Activated CD8-positive, alpha-beta T cell treated with anti-CD3 and anti-CD28 coated beads for 36 hours (primary cell): ENCODE results near the gene EGFR. TPM values are rescaled to one million over a fixed set of nuclear protein-coding genes. Genes with fewer than 3 reads are reported as not detected.

ENCODE experiments used
- ATAC-seq: fragments of 200-7000 bp; cut with Tn5 transposase; one replicate; pipeline ENCODE4 v1.10.0; 2021; ENCODE audit warnings: mild to moderate bottlenecking, moderate library complexity
- CTCF ChIA-PET: fragments of 350-600 bp; sonication (Branson Sonifier 250); formaldehyde crosslinking; loops from one replicate; lab custom pipeline; 2021; ENCODE audit warnings: antibody characterized with exemption; lab: Charles Lee
- POLR2A ChIA-PET: fragments of 350-600 bp; sonication (Branson Sonifier 250); formaldehyde crosslinking; loops from one replicate; lab custom pipeline; 2021; ENCODE audit warnings: antibody characterized with exemption; lab: Charles Lee
- DNase-seq: peaks from one replicate; pipeline ENCODE4 v3.0.0-alpha.2; 2020
- H3K27ac Mint-ChIP-seq: one replicate; pipeline ENCODE4 v1.8.0; 2021; ENCODE audit warnings: mild to moderate bottlenecking, mixed read lengths
- H3K27me3 Mint-ChIP-seq: one replicate; pipeline ENCODE4 v1.8.0; 2021; ENCODE audit warnings: mixed read lengths
- H3K36me3 Mint-ChIP-seq: one replicate; pipeline ENCODE4 v1.8.0; 2021; ENCODE audit warnings: low read depth, mixed read lengths
- H3K4me1 Mint-ChIP-seq: one replicate; pipeline ENCODE4 v1.8.0; 2021; ENCODE audit warnings: low read depth, mixed read lengths
- H3K4me3 Mint-ChIP-seq: one replicate; pipeline ENCODE4 v1.8.0; 2021; ENCODE audit warnings: mild to moderate bottlenecking, moderate library complexity, mixed read lengths
- H3K9me3 Mint-ChIP-seq: one replicate; pipeline ENCODE4 v1.8.0; 2021; ENCODE audit warnings: mixed read lengths
- CTCF ChIP-seq: fragments of 200-600 bp; IDR thresholded peaks from one replicate; pipeline ENCODE4 v1.8.0; 2022; ENCODE audit warnings: antibody characterized with exemption, mild to moderate bottlenecking
- intact Hi-C: fragments of 100-400 bp; cut with micrococcal nuclease; formaldehyde crosslinking; loops from one replicate; pipeline ENCODE4 v1.10.0; 2022
- total RNA-seq, 2 experiments: library from RNA; stranded (reverse); gene quantifications; one replicate each; pipeline ENCODE4 v1.2.3, GENCODE V29; 2021

The EGFR gene
- total RNA-seq, 2 experiments from 2014 or later = not detected

- no peak overlapping the region for H3K27ac Mint-ChIP-seq
- CTCF ChIA-PET = no interaction called here
- H3K4me3 Mint-ChIP-seq = no peak overlapping the region
- H3K9me3 Mint-ChIP-seq = no peaks in the 10 kb centered on the region
- POLR2A ChIA-PET = no interaction called here
- ATAC-seq (no peak), DNase-seq (no peak)
- intact Hi-C loops = no loop called here
- no peaks in the 10 kb centered on the region for H3K36me3 Mint-ChIP-seq
- H3K4me1 Mint-ChIP-seq = no peaks in the 10 kb centered on the region
- TF ChIP-seq CTCF = no peak
- H3K27me3 Mint-ChIP-seq = peaks cover 6% of the 10 kb centered on the region
These were observed 220.6 kb downstream of the EGFR start for GRCh38 chr7:55239406-55239805.

- intact Hi-C loops = no loop called here
- CTCF ChIA-PET = no interaction called here
- peaks cover 9% of the 10 kb centered on the region for H3K27me3 Mint-ChIP-seq
These were observed 221.8 kb downstream of the EGFR start for GRCh38 chr7:55240418-55241142.

DNA sequence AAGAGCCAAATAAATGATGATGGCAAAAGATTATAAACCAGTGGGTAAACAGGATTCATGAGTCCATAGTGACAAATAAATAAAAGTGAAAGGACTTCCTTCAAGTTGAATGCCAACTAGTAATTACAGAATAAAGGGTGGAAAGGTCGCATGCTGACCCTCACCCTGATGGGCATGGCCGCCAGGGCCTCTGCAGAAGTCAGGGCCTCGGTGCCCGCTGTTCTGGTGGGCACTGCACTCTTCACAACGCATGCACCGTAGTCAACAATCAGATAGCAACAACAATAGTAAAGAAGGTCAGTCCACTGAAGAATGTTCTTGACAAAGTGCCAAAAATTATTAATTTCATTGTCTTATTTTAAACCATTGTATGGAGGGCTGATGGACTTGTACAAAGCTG is 223.1 kb downstream of the EGFR start:
- intact Hi-C loops = no loop called here
- H3K36me3 Mint-ChIP-seq = no peaks in the 10 kb centered on the region
- POLR2A ChIA-PET = no interaction called here
- no peaks in the 10 kb centered on the region for H3K4me1 Mint-ChIP-seq
- no peak for TF ChIP-seq CTCF
- H3K4me3 Mint-ChIP-seq = no peak overlapping the region
- CTCF ChIA-PET = interaction anchor here (1.4 kb wide), 1 partner anchor 14 kb away, joined by 4 read pairs; no protein-coding TSS in a partner anchor
- DNase-seq (no peak), ATAC-seq (no peak)
- H3K27ac Mint-ChIP-seq = no peak overlapping the region
- H3K9me3 Mint-ChIP-seq = no peaks in the 10 kb centered on the region
- peaks cover 5% of the 10 kb centered on the region for H3K27me3 Mint-ChIP-seq

More at GRCh38 chr7:55240418-55241142, 221.8 kb downstream of the EGFR start:
- H3K27ac Mint-ChIP-seq = no peak overlapping the region
- no peak for TF ChIP-seq CTCF
- ATAC-seq (no peak), DNase-seq (no peak)
- H3K36me3 Mint-ChIP-seq = no peaks in the 10 kb centered on the region
- no peaks in the 10 kb centered on the region for H3K9me3 Mint-ChIP-seq
- POLR2A ChIA-PET = no interaction called here
- no peak overlapping the region for H3K4me3 Mint-ChIP-seq
- no peaks in the 10 kb centered on the region for H3K4me1 Mint-ChIP-seq

- intact Hi-C loops = no loop called here
- POLR2A ChIA-PET = no interaction called here
- no peaks in the 10 kb centered on the region for H3K36me3 Mint-ChIP-seq
- no peak overlapping the region for H3K27ac Mint-ChIP-seq
- peaks cover 5% of the 10 kb centered on the region for H3K27me3 Mint-ChIP-seq
- CTCF ChIA-PET = interaction anchor here (1.4 kb wide), 1 partner anchor 13 kb away, joined by 4 read pairs; no protein-coding TSS in a partner anchor
- no peaks in the 10 kb centered on the region for H3K4me1 Mint-ChIP-seq
- no peak for DNase-seq
- H3K4me3 Mint-ChIP-seq = no peak overlapping the region
- no peaks in the 10 kb centered on the region for H3K9me3 Mint-ChIP-seq
- no peak for TF ChIP-seq CTCF
- ATAC-seq = no peak
These were observed 223.8 kb downstream of the EGFR start for GRCh38 chr7:55242613-55243012.

DNA sequence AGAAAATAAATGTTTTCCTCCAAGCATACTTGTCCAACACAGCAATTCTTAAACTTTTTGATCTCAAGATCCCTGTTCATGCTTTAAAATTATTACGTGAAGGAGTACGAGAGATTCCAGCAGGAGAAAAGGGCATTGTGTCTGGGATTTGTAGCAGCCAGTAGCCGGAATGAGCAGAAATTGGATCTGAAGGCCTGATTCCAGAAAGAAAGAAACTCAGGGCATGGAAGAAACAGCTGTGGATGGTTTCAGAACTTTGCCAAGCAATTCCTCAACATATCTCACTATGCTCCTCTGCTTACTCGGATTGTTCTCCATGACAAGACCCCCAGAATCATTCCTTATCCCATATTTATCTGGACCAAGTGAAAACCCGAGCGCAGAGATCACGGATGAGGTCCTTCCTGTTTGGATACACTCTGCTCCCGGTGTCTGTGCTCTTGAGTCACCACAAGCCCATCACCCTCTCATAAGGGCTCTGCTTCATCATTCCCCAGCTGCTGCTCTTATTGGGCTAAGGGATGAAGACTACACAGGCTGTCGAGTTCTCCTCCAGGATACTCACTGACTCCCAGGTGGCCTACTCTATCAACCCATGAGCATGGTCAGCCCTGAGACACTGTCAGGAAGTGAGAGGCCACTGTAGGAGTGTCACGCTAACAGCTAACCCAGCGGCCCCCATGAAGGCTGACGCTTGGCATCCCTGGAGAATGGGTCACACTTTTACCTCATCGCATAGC is 225.4 kb downstream of the EGFR start:
- ChIA-PET CTCF (interaction anchor here (3.8 kb wide), 1 partner anchor 11 kb away, joined by 23 read pairs; no protein-coding TSS in a partner anchor), POLR2A (no interaction called here)
- H3K4me1 Mint-ChIP-seq = no peaks in the 10 kb centered on the region
- H3K9me3 Mint-ChIP-seq = no peaks in the 10 kb centered on the region
- H3K27ac Mint-ChIP-seq = no peak overlapping the region
- no peak overlapping the region for H3K4me3 Mint-ChIP-seq
- peaks cover 5% of the 10 kb centered on the region for H3K27me3 Mint-ChIP-seq
- no peaks in the 10 kb centered on the region for H3K36me3 Mint-ChIP-seq
- intact Hi-C loops = no loop called here
- ATAC-seq (no peak), DNase-seq (no peak)
- TF ChIP-seq CTCF = no peak
